Neural progenitor cell (in vitro differentiated cells): ENCODE results near the gene ANKRD6.

Source experiments
- CTCF ChIP-seq: fragments of 200-600 bp; sonication (generic); IDR thresholded peaks from 2 replicates; pipeline ENCODE4 v1.5.1; 2017; ENCODE audit warnings: antibody characterized with exemption, mild to moderate bottlenecking
- EZH2 ChIP-seq: fragments of 200-600 bp; sonication (generic); IDR thresholded peaks from 2 replicates; pipeline ENCODE4 v1.6.1; 2017; ENCODE audit warnings: antibody characterized with exemption, mild to moderate bottlenecking, moderate library complexity
- EZH2phosphoT487 ChIP-seq: fragments of 200-600 bp; sonication (generic); IDR thresholded peaks from 2 replicates; pipeline ENCODE4 v1.6.1; 2017; ENCODE audit warnings: antibody characterized with exemption

GRCh38 chr6:89542866-89543265 lies 109.9 kb downstream of the ANKRD6 start:
- no peak for TF ChIP-seq CTCF
- no peak for TF ChIP-seq EZH2
- TF ChIP-seq EZH2phosphoT487: no peak
